Stomach (tissue), 9 donors: ENCODE measurements around the gene C1QL1. TPM values are rescaled to one million over a fixed set of nuclear protein-coding genes. Genes with fewer than 3 reads are reported as not detected.

ENCODE experiments used
- DNase-seq, 2 donors: peaks; one replicate each; pipeline versions ENCODE4 v3.0.0 to v3.0.0-alpha.2; 2013 to 2019
- H3K27ac ChIP-seq, 5 donors: fragments of 200-600 bp in 4 of 5; sonication (generic) in 4 of 5; one replicate each; pipeline ENCODE4 v1.5.1; 2013 to 2019; ENCODE audit warnings: mild to moderate bottlenecking in 1 of 5, moderate library complexity in 1 of 5
- H3K27me3 ChIP-seq, 3 donors: fragments of 200-600 bp; sonication (generic); one replicate each; pipeline ENCODE4 v1.5.1; 2017 to 2019; ENCODE audit warnings: mixed run types in 1 of 3
- H3K36me3 ChIP-seq, 4 donors: fragments of 200-600 bp; sonication (generic); 1 replicate in 3 of 4; 2 replicates in 1 of 4; pipeline ENCODE4 v1.5.1; 2016 to 2019
- H3K4me1 ChIP-seq, 4 donors: fragments of 200-600 bp; sonication (generic); one replicate each; pipeline ENCODE4 v1.5.1; 2016 to 2019
- H3K4me3 ChIP-seq, 4 donors: fragments of 200-600 bp; sonication (generic) in 3 of 4; one replicate each; pipeline ENCODE4 v1.5.1; 2016 to 2019; ENCODE audit warnings: mild to moderate bottlenecking in 1 of 4
- H3K9me3 ChIP-seq, 4 donors: fragments of 200-600 bp; sonication (generic); one replicate each; pipeline ENCODE4 v1.5.1; 2016 to 2019
- EP300 ChIP-seq: sonication (generic); formaldehyde crosslinking; IDR thresholded peaks from one replicate; pipeline ENCODE4 v1.6.1; 2017; ENCODE audit warnings: antibody characterized with exemption
- POLR2A ChIP-seq, 4 donors: fragments of 450-650 bp; IDR thresholded peaks; one replicate each; pipeline ENCODE4 v1.6.1; 2016; ENCODE audit warnings: antibody characterized with exemption in 4 of 4, control low read depth in 2 of 4, mild to moderate bottlenecking in 1 of 4, moderate library complexity in 1 of 4
- POLR2AphosphoS5 ChIP-seq, 3 donors: sonication (generic); formaldehyde crosslinking; IDR thresholded peaks; one replicate each; pipeline ENCODE4 v1.6.1; 2016; ENCODE audit warnings: antibody characterized with exemption in 3 of 3
- WGBS, 5 donors: extraction: QIAGEN DNeasy Blood & Tissue Kit in 3 of 5; methylation state at CpG; one replicate each; pipeline versions ENCODE4 v1.1.5 to v1.1.7; 2013 to 2018; 5-methylcytosine and 5-hydroxymethylcytosine counted together
- intact Hi-C: fragments of 100-400 bp; cut with DNase I; formaldehyde crosslinking; loops from one replicate; pipeline ENCODE4 v1.15.1; 2023; ENCODE audit warnings: low total_unique reads
- polyA plus RNA-seq, 3 donors: library from polyadenylated mRNA; stranded (reverse); fragments of 200-250 nt; gene quantifications; one replicate each; pipeline ENCODE4 v1.2.3, GENCODE V29; 2013
- total RNA-seq, 5 donors: library from RNA; depleted of rRNA; stranded (reverse); fragments of >200 nt; gene quantifications; one replicate each; pipeline versions ENCODE4 v1.1.0 to v1.2.3, GENCODE V29; 2014 to 2016
- TF ChIP-seq, protein P1 (sequence below), 7 experiments: fragments of 450-650 bp in 4 of 7; fragments of 200-600 bp in 3 of 7; sonication (generic) in 3 of 7; IDR thresholded peaks; one replicate each; pipeline ENCODE4 v1.5.1; 2016 to 2019; ENCODE audit warnings: antibody characterized with exemption in 7 of 7, control low read depth in 2 of 7, mild to moderate bottlenecking in 1 of 7
- donor health status: healthy with polysubstance abuse.
- donor health status: Bipolar disorder and iron deficiency.
- donor health status: healthy.

Gene C1QL1
- total and polyA plus RNA-seq, 8 donors, result 2.2 to 16.3 (median 5.2) TPM; not detected in 1

DNA sequence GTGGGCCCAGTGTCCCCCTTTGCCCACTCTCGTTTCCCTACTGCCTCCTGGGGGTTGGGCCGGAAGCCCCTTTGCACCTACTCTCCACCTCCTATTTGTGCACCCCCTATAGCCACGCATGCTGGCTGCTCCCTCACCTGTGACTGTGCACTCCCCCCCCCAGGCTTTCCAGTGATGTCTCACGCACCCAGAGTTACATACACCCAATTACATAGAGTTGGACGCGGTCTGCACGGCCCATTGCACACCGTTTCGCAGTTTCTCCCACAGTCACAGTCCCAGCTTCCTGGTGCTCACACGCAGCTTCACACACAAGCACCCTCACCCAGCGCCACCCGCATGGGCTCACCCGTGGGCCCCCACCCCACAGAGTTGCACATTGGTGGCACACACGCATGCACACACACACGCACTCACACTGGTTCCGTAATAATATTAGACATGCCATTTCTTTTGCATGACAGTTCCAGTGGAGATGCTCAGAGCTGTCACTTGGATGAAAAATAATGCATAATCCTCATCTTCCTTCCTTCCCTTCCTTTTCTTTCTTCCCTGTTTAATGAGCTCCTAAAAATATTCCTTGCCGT lies 21.5 kb upstream of the C1QL1 start:
- Histone ChIP-seq H3K27ac (no peak overlapping the region), H3K4me1 (peaks cover 5 to 15% (median 9%) of the 10 kb centered on the region in 4 donors), H3K4me3 (no peak overlapping the region), H3K27me3 (peaks cover 0 to 59% (median 22%) of the 10 kb centered on the region in 3 donors), H3K9me3 (no peaks in the 10 kb centered on the region), H3K36me3 (no peaks in the 10 kb centered on the region)
- TF ChIP-seq POLR2AphosphoS5 (IDR thresholded peaks at IDR 0.05) (no peak), EP300 (no peak), POLR2A (IDR thresholded peaks at IDR 0.05) (no peak)
- TF ChIP-seq, protein P1, sequence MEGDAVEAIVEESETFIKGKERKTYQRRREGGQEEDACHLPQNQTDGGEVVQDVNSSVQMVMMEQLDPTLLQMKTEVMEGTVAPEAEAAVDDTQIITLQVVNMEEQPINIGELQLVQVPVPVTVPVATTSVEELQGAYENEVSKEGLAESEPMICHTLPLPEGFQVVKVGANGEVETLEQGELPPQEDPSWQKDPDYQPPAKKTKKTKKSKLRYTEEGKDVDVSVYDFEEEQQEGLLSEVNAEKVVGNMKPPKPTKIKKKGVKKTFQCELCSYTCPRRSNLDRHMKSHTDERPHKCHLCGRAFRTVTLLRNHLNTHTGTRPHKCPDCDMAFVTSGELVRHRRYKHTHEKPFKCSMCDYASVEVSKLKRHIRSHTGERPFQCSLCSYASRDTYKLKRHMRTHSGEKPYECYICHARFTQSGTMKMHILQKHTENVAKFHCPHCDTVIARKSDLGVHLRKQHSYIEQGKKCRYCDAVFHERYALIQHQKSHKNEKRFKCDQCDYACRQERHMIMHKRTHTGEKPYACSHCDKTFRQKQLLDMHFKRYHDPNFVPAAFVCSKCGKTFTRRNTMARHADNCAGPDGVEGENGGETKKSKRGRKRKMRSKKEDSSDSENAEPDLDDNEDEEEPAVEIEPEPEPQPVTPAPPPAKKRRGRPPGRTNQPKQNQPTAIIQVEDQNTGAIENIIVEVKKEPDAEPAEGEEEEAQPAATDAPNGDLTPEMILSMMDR (IDR thresholded peaks at IDR 0.05), result no peak
- 83 to 89% (median 87%) methylated on average over 17 of the region's 17 CpGs for WGBS, 5 donors
- no peak for DNase-seq
- intact Hi-C loops, result no loop called here

DNA sequence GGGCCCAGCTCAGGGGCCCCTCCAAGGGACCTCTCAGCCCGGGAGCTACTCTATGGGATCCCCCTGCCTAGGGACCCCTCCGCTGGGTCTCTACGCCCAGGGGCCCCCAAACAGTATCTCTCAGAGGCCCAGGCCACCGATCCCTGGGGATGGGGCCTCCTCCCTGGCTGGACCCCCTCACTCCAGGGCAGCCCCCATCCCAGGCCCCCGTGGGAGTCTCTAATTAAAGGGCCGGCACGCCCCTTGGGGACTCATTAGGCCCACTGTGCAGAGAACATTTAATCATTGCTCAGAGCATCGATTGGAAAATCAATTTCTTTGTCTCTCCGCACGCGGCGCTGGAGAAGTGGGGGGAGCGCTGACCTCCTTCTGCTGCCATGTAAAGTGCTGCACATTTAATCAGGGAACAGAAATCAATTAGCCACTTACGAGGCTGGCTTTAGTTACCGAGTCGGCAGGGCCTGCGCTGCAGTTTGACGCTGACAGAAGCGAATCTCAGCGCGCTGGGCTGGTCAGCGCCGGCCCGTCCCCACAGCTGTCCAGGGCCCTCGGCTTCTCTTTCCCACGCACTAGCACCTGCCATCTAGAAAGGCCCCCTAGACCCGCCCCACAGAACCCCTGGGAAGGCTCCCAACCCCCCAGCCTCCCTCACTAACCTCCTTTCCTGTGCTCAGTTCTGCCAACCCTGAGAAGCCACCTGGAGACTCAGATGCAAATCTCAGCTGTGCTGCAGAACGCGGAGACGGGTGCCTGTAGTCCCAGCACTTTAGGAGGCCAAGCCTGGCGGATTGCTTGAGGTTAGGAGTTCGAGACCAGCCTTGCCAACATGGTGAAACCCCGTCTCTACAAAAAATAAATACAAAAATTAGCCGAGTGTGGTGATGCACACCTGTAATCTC lies 20.2 kb upstream of the C1QL1 start:
- Histone ChIP-seq H3K27ac (no peak overlapping the region), H3K9me3 (no peaks in the 10 kb centered on the region)

DNA sequence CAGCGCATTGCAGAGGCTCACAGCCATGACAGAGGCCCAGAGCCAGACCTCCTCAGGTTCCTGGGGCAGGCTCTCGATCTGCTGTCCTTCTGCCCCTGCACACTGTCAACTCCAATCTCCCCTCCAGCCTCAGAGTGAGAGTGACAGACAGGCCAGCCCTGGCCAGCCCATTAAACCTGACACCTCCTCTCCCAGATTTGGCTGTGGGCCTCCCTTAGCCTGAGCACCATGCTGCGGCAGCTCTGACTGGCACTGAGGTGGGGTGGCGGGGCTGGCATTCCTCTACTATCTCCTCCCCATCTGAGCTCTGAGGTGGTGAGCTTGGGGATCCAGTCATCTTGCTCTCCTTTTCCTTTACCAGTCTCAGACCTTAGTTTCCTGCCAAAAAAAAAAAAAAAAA lies 15.5 kb upstream of the C1QL1 start:
- peaks cover 31 to 50% (median 38%) of the 10 kb centered on the region in 4 donors for H3K4me1 ChIP-seq
- H3K27ac ChIP-seq, result no peak overlapping the region
- H3K9me3 ChIP-seq, result no peaks in the 10 kb centered on the region
- intact Hi-C loops, result no loop called here
- no peak for DNase-seq
- WGBS, 5 donors, result 79 to 91% (median 87%) methylated on average over 4 of the region's 4 CpGs
- H3K4me3 ChIP-seq, result no peak overlapping the region
- H3K36me3 ChIP-seq, result no peaks in the 10 kb centered on the region
- no peak for TF ChIP-seq POLR2AphosphoS5 (IDR thresholded peaks at IDR 0.05)
- TF ChIP-seq, protein P1 (IDR thresholded peaks at IDR 0.05), result no peak
- TF ChIP-seq EP300, result no peak
- TF ChIP-seq POLR2A (IDR thresholded peaks at IDR 0.05), result no peak
- H3K27me3 ChIP-seq, result peaks cover 0 to 45% (median 16%) of the 10 kb centered on the region in 3 donors

More for the DNA sequence above, 20.2 kb upstream of the C1QL1 start:
- Histone ChIP-seq H3K4me3 (no peak overlapping the region), H3K36me3 (no peaks in the 10 kb centered on the region), H3K27me3 (peaks cover 0 to 58% (median 22%) of the 10 kb centered on the region in 3 donors), H3K4me1 (peaks cover 5 to 15% (median 9%) of the 10 kb centered on the region in 4 donors)
- intact Hi-C loops, result no loop called here
- DNase-seq, result peak in 1 of 2 donors; percentile 61
- TF ChIP-seq EP300 (no peak), POLR2AphosphoS5 (IDR thresholded peaks at IDR 0.05) (no peak), POLR2A (IDR thresholded peaks at IDR 0.05) (no peak)
- TF ChIP-seq, protein P1 (IDR thresholded peaks at IDR 0.05), result no peak
- 32 to 44% (median 42%) methylated on average over 29 to 34 of the region's 34 CpGs for WGBS, 5 donors

DNA sequence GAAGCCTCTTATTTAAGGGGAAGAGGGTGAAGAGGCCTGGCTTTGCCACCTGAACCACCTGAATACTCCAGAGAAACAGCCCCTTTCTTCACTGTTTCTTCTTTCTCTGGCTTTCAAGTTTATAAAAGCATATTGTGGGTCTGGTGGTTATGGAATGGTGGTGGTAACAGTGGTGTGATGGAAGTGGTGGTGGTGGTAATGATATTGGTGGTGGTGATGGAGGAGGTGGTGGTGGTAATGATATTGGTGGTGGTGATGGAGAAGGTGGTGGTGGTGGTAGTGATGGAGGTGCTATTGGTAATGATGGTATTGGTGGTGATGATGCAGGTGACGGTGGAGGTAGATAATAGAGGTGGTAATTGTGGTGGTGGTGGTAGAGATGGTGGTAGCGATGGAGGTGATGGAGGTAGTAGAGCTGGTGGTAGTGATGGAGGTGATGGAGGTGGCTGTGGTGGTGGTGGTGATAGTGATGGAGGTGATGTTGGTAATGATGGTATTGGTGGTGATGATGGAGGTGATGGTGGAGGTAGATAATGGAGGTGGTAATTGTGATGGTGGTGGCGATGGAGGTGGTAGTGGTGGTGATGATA lies 14.1 kb upstream of the C1QL1 start:
- Histone ChIP-seq H3K27ac (peak overlapping the region in 3 of 5 donors; percentile 39 to 73 (median 50)), H3K4me3 (no peak overlapping the region), H3K27me3 (peaks cover 0 to 45% (median 3%) of the 10 kb centered on the region in 3 donors), H3K36me3 (no peaks in the 10 kb centered on the region), H3K9me3 (no peaks in the 10 kb centered on the region), H3K4me1 (peaks cover 31 to 54% (median 43%) of the 10 kb centered on the region in 4 donors)
- TF ChIP-seq EP300, result no peak
- TF ChIP-seq, protein P1 (IDR thresholded peaks at IDR 0.05), result no peak
- TF ChIP-seq POLR2AphosphoS5 (IDR thresholded peaks at IDR 0.05), result no peak
- TF ChIP-seq POLR2A (IDR thresholded peaks at IDR 0.05), result no peak
- intact Hi-C loops, result no loop called here
- no peak for DNase-seq
- 90 to 95% (median 94%) methylated on average over 3 of the region's 3 CpGs for WGBS, 5 donors
